ENCODE results near the gene AP3B1. TPM values are rescaled to one million over a fixed set of nuclear protein-coding genes. Genes with fewer than 3 reads are reported as not detected.

The AP3B1 gene
- total RNA-seq, 2 donors from 2014 or later: 72.9 to 79.6 TPM

- no peaks in the 10 kb centered on the region for H3K9me3 Mint-ChIP-seq
These were observed 15.3 kb downstream of the AP3B1 start for GRCh38 chr5:78279194-78279593.

GRCh38 chr5:78277715-78278114 is 16.8 kb downstream of the AP3B1 start:
- no peaks in the 10 kb centered on the region for H3K9me3 Mint-ChIP-seq
- ATAC-seq (no peak), DNase-seq (ENCODE audit: low spot score) (no peak)
- no peak overlapping the region for H3K4me3 Mint-ChIP-seq
- no peaks in the 10 kb centered on the region for H3K36me3 Mint-ChIP-seq
- H3K27me3 Mint-ChIP-seq: no peaks in the 10 kb centered on the region
- peaks cover 30 to 33% of the 10 kb centered on the region in 2 donors for H3K4me1 Mint-ChIP-seq (ENCODE audit: low read depth in 2 of 2)
- peak overlapping the region in 1 of 2 donors; percentile 12 for H3K27ac Mint-ChIP-seq

More at GRCh38 chr5:78279194-78279593, 15.3 kb downstream of the AP3B1 start:
- Mint-ChIP-seq H3K4me3 (no peak overlapping the region), H3K36me3 (no peaks in the 10 kb centered on the region), H3K4me1 (ENCODE audit: low read depth in 2 of 2) (peaks cover 28 to 31% of the 10 kb centered on the region in 2 donors), H3K27ac (no peak overlapping the region), H3K27me3 (no peaks in the 10 kb centered on the region)
- no peak for DNase-seq (ENCODE audit: low spot score)
- ATAC-seq: no peak

GRCh38 chr5:78275998-78276543 is 18.4 kb downstream of the AP3B1 start:
- H3K9me3 Mint-ChIP-seq: no peaks in the 10 kb centered on the region
- H3K27me3 Mint-ChIP-seq: no peaks in the 10 kb centered on the region
- ATAC-seq: no peak
- no peak for DNase-seq (ENCODE audit: low spot score)
- no peak overlapping the region for H3K4me3 Mint-ChIP-seq
- peaks cover 31 to 35% of the 10 kb centered on the region in 2 donors for H3K4me1 Mint-ChIP-seq (ENCODE audit: low read depth in 2 of 2)
- no peaks in the 10 kb centered on the region for H3K36me3 Mint-ChIP-seq
- no peak overlapping the region for H3K27ac Mint-ChIP-seq

GRCh38 chr5:78274540-78275197 is 19.8 kb downstream of the AP3B1 start:
- no peak overlapping the region for H3K27ac Mint-ChIP-seq
- H3K36me3 Mint-ChIP-seq: no peaks in the 10 kb centered on the region
- H3K4me1 Mint-ChIP-seq (ENCODE audit: low read depth in 2 of 2): peaks cover 31 to 35% of the 10 kb centered on the region in 2 donors
- no peak overlapping the region for H3K4me3 Mint-ChIP-seq
- DNase-seq (ENCODE audit: low spot score): no peak
- ATAC-seq: no peak
- H3K9me3 Mint-ChIP-seq: no peaks in the 10 kb centered on the region
- no peaks in the 10 kb centered on the region for H3K27me3 Mint-ChIP-seq

- ATAC-seq (no peak), DNase-seq (ENCODE audit: low spot score) (no peak)
- Mint-ChIP-seq H3K36me3 (no peaks in the 10 kb centered on the region), H3K4me3 (no peak overlapping the region), H3K9me3 (no peaks in the 10 kb centered on the region), H3K27me3 (no peaks in the 10 kb centered on the region), H3K4me1 (ENCODE audit: low read depth in 2 of 2) (peaks cover 36 to 41% of the 10 kb centered on the region in 2 donors), H3K27ac (peak overlapping the region in 1 of 2 donors; percentile 1)
These were observed 21.1 kb downstream of the AP3B1 start for GRCh38 chr5:78273436-78273835.

GRCh38 chr5:78271766-78272165 is 22.7 kb downstream of the AP3B1 start:
- Mint-ChIP-seq H3K27ac (no peak overlapping the region), H3K4me1 (ENCODE audit: low read depth in 2 of 2) (peaks cover 31 to 33% of the 10 kb centered on the region in 2 donors), H3K27me3 (no peaks in the 10 kb centered on the region), H3K4me3 (no peak overlapping the region), H3K36me3 (no peaks in the 10 kb centered on the region), H3K9me3 (no peaks in the 10 kb centered on the region)
- ATAC-seq (no peak), DNase-seq (ENCODE audit: low spot score) (no peak)

GRCh38 chr5:78269088-78269703 is 25.3 kb downstream of the AP3B1 start:
- Mint-ChIP-seq H3K27me3 (no peaks in the 10 kb centered on the region), H3K9me3 (no peaks in the 10 kb centered on the region), H3K27ac (no peak overlapping the region), H3K4me3 (no peak overlapping the region), H3K4me1 (ENCODE audit: low read depth in 2 of 2) (peaks cover 28 to 35% of the 10 kb centered on the region in 2 donors), H3K36me3 (peaks cover 9% of the 10 kb centered on the region)
- ATAC-seq (no peak), DNase-seq (ENCODE audit: low spot score) (no peak)

- Mint-ChIP-seq H3K4me3 (no peak overlapping the region), H3K9me3 (no peaks in the 10 kb centered on the region), H3K4me1 (ENCODE audit: low read depth in 2 of 2) (peaks cover 20 to 27% of the 10 kb centered on the region in 2 donors), H3K27me3 (no peaks in the 10 kb centered on the region), H3K36me3 (peaks cover 12% of the 10 kb centered on the region), H3K27ac (no peak overlapping the region)
- ATAC-seq: no peak
- DNase-seq (ENCODE audit: low spot score): no peak
These were observed 26.1 kb downstream of the AP3B1 start for GRCh38 chr5:78268356-78268755.

GRCh38 chr5:78265163-78265562 is 29.3 kb downstream of the AP3B1 start:
- Mint-ChIP-seq H3K9me3 (no peaks in the 10 kb centered on the region), H3K36me3 (peaks cover 14% of the 10 kb centered on the region), H3K27me3 (no peaks in the 10 kb centered on the region), H3K4me3 (no peak overlapping the region), H3K4me1 (ENCODE audit: low read depth in 2 of 2) (peaks cover 10% of the 10 kb centered on the region in 2 donors), H3K27ac (no peak overlapping the region)
- ATAC-seq: no peak
- no peak for DNase-seq (ENCODE audit: low spot score)

- Mint-ChIP-seq H3K27me3 (no peaks in the 10 kb centered on the region), H3K4me1 (ENCODE audit: low read depth in 2 of 2) (peaks cover 10% of the 10 kb centered on the region in 2 donors), H3K4me3 (no peak overlapping the region), H3K9me3 (no peaks in the 10 kb centered on the region), H3K27ac (no peak overlapping the region), H3K36me3 (peaks cover 14% of the 10 kb centered on the region)
- ATAC-seq: no peak
- DNase-seq (ENCODE audit: low spot score): no peak
These were observed 29.9 kb downstream of the AP3B1 start for GRCh38 chr5:78264600-78264999.

- H3K9me3 Mint-ChIP-seq: no peaks in the 10 kb centered on the region
- DNase-seq (ENCODE audit: low spot score): no peak
- no peak overlapping the region for H3K27ac Mint-ChIP-seq
- H3K36me3 Mint-ChIP-seq: peaks cover 17% of the 10 kb centered on the region
- H3K27me3 Mint-ChIP-seq: no peaks in the 10 kb centered on the region
- no peak overlapping the region for H3K4me3 Mint-ChIP-seq
- peaks cover 25 to 26% of the 10 kb centered on the region in 2 donors for H3K4me1 Mint-ChIP-seq (ENCODE audit: low read depth in 2 of 2)
- no peak for ATAC-seq
These were observed 33.7 kb downstream of the AP3B1 start for GRCh38 chr5:78260771-78261170.

GRCh38 chr5:78253201-78253600 is 41.3 kb downstream of the AP3B1 start:
- H3K4me3 Mint-ChIP-seq: no peak overlapping the region
- DNase-seq (ENCODE audit: low spot score): no peak
- H3K27me3 Mint-ChIP-seq: no peaks in the 10 kb centered on the region
- peaks cover 25% of the 10 kb centered on the region for H3K36me3 Mint-ChIP-seq
- H3K27ac Mint-ChIP-seq: no peak overlapping the region
- no peak for ATAC-seq
- H3K4me1 Mint-ChIP-seq (ENCODE audit: low read depth in 2 of 2): peaks cover 48 to 49% of the 10 kb centered on the region in 2 donors
- peaks cover 5% of the 10 kb centered on the region for H3K9me3 Mint-ChIP-seq

- Mint-ChIP-seq H3K36me3 (peaks cover 22% of the 10 kb centered on the region), H3K27me3 (no peaks in the 10 kb centered on the region), H3K27ac (no peak overlapping the region), H3K4me3 (no peak overlapping the region), H3K9me3 (peaks cover 5% of the 10 kb centered on the region), H3K4me1 (ENCODE audit: low read depth in 2 of 2) (peaks cover 43 to 44% of the 10 kb centered on the region in 2 donors)
- DNase-seq (ENCODE audit: low spot score) (no peak), ATAC-seq (no peak)
These were observed 41.8 kb downstream of the AP3B1 start for GRCh38 chr5:78252715-78253114.

- Mint-ChIP-seq H3K4me1 (ENCODE audit: low read depth in 2 of 2) (peaks cover 38 to 39% of the 10 kb centered on the region in 2 donors), H3K9me3 (peaks cover 5% of the 10 kb centered on the region), H3K27me3 (no peaks in the 10 kb centered on the region), H3K36me3 (peaks cover 19% of the 10 kb centered on the region), H3K27ac (no peak overlapping the region), H3K4me3 (no peak overlapping the region)
- ATAC-seq: no peak
- no peak for DNase-seq (ENCODE audit: low spot score)
These were observed 42.7 kb downstream of the AP3B1 start for GRCh38 chr5:78251663-78252284.
